EL (cell line): ENCODE data around the gene LMO1.
A peak's percentile ranks its signal among the peaks of the same experiment; 100 is the strongest.

ENCODE experiments used
- DNase-seq: peaks from one replicate; pipeline ENCODE4 v3.0.0-alpha.2; 2016

The LMO1 gene

DNA sequence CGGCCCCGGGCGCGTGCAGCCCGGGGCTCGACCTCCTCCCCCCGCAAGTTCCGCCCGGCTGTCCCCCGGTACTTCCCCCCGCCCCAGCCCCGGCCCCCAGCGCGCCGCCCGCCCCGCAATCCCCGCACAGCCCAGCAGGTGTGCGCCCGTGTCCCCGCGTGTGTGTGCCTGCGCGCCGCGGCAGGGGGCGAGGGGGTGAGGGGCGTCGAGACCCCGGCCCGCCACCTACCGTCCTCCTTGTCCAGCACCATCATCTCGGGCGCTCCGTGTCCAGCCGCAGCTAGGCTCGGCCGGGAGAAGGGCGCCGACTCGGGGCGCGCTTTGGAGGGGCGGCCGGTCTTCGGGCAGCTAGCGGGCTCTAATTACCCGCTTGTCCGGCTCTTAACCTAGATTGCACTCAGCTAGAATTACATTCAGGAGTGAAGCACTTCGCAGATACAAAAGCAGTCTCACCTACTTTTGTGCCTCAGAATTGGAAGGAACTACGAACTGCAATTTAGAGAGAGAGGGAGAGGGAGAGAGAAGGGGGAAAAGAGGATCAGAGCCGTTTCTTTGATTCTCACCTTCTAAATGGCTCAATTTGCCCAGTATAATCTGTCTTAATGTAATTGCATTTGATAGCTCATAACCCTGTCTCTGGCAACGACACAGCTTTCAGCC lies 439 bp downstream of the LMO1 start:
- peak; percentile 19 for DNase-seq

- peak; percentile 69 for DNase-seq
These were observed 1.0 kb downstream of the LMO1 start for GRCh38 chr11:8262552-8263108.

DNA sequence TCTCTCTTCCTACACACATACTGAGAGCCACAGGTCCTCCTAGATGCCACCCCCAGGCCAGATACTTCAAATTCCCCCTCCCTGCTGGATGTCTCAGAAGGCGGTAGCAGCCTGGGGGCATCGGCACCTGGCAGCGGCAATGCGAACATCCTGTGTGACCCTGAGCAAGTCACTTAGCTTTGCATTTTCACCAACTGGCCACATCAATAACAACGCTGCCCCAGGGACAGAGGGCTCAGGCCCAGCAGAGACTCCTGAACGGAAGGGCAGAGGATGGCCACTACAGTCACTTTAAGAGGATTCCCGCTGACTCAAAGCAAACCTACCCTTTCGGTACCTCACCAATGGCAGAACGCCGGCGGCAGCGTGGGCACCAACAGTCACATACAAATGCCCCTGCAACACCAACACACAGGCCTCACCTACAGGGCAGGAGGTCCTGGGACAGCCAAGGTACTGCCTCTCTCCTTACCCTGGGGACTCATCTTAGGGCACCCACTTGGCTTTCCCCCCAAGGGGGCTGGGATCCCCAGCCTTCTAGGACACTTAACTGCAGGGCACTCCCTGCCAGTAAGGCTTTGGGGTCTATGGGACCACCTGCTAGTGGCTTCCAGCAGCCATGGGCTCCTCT lies 1.6 kb downstream of the LMO1 start:
- DNase-seq = no peak

GRCh38 chr11:8261291-8261690 lies 2.4 kb downstream of the LMO1 start:
- DNase-seq = no peak

DNA sequence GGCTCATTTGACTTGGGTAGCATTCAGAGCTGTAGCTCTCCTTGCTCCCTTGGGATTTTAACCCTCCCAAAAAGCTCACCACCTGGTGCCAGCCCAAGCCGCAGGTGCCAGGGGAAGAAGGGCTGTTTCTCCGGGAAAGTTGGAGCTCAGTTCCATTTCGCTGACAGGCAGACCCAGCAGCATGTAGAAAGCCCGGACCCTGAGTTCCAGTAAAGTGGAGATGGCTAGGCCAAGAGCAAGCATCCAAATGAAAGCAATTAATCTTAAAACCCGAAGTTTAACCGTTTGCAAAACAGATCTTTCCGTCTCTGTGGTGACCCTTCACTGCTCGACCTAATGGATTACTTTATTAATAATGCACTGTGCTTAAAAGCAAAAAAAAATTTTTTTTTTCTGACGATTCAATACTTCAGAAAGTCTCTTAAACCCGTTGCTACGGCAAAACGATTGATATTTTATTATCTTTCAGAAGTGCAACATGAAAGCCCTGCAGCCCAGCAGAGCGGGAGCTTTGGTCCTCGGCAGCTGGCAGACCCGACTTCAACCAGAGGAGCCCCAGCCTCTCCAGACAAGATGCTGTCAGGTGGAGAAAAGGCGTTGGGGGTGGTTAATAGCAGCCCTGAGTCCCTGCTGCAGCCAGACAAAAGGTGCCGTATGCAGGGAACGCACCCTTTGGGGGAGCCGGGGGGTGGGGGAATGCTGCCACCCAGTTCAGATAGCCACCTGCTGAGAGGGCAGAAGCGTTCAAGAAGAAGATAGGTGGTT lies 3.3 kb downstream of the LMO1 start:
- no peak for DNase-seq

DNA sequence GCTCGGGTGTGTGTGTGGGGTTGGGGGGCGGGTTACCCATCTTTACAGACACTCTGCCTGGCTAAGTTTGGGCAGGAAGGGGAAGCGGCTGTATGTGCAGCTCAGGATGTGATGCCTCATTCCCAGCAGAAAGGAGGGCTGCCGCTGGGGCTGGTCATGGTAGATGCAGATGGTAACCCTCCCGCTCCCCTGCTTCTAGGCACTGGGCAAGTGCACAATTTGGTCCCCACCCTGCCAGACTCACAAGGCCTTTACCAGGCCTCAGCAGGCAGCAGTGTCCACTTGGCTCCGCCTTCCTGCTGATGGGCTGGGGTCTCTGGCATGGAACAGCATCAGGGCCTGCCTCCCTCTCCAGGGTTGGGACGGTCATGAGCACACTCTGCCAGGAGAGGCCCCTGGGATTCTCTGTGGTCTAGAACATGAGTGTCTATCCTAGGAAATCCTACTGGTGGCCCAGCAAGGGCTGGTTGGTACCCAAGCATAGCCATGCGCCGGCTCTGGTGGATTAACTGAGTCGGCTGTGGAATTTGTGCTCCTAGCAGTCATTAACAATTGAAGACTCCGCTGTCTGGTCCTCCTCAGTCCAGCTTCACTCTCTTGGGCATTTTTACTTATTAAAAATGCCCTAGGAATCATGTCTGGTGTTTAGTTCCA lies 4.2 kb downstream of the LMO1 start:
- no peak for DNase-seq

DNA sequence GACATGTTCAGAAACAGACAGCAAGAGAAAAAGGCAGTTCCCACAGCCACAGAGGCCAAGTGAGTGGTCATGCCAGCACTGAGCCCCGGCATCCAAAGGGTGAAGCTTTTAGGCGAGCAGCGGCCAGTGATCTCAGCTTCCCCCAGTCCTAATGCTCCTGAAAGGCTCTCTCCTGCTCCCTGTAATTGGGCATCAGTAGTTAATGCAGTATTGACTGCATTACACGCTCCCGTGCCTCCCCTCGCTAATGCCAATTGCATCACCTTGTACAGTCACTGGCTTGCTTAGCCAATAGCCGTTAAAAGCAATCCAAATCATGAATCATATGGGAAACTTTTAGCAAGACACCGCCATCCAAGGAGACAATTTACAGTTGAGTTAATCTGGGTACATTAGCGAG lies 4.9 kb downstream of the LMO1 start:
- DNase-seq = peak; percentile 52

DNA sequence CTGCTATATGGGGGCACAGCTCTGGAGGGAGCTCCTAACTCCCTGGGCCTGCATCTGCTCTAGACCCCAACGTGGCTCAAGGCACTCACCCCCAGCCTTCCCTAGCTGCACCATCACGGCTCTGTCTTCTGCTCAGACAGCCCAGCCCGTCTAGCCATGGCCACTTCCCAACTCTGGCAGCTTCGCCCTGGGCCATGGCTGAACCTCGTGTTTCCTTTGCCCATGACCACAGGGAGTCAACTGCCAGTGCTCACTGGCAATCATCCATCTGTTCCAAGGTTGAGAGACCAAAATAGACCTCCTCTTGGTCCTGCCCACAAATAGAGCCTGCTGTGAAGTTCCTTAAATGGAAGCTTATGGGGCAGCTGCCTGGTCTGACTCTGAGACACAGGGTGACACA lies 5.4 kb downstream of the LMO1 start:
- DNase-seq = no peak

DNA sequence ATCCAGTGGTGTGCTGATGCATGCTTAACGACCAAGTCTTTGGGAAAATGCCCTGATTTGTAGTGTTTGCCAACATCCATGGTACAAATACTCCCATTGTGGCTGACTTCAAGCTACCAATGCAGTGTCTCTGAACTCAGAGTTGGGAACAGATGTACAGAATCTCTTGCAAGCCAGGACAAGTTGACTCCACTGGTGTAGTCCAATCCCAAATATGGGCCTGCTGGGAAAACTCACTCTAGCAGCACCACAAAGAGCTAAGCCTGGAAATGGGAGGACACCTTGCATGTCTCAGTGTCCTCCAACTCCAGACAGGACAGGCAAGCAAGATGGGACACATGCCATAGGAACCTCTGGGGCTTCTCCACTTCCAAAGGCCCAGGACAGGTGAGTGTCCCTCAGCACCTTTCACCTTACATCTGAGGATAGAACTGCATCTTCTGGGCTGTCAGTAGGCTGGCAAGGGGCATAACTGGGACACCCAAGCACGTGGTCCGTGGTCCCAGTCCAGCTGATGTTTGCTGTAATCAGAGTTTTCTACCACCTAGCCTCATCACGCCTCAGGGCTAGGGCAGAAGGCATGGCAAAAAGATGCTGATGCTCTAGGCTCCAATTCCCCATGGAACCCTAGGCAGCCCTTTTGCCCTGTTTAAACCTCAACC lies 6.5 kb downstream of the LMO1 start:
- DNase-seq = no peak

GRCh38 chr11:8256271-8257002 lies 7.2 kb downstream of the LMO1 start:
- DNase-seq = no peak

GRCh38 chr11:8253566-8253965 lies 10.1 kb downstream of the LMO1 start:
- no peak for DNase-seq

- DNase-seq = no peak
These were observed 10.7 kb downstream of the LMO1 start for GRCh38 chr11:8252946-8253345.

DNA sequence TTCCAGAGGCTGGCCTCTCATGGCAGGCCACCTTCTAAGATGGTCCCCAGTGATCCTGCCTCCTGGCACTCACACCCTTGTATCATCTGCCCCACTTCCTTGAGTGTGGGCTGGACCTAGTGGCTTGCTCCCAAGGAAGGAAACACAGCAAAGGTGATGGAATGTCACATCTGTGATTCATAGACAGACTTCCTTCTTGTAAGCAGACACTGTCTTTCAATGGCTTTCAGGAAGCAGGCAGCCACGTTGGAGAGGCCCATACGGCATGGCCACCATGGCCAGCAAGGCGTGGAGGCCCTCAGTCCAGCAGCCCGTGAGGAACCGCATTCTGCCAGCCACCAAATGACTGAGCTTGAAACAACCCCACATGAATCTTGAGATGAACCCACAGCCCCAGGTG lies 11.3 kb downstream of the LMO1 start:
- DNase-seq = no peak

- DNase-seq = no peak
These were observed 11.9 kb downstream of the LMO1 start for GRCh38 chr11:8251616-8252295.

GRCh38 chr11:8250981-8251615 lies 12.6 kb downstream of the LMO1 start:
- no peak for DNase-seq

- DNase-seq = no peak
These were observed 13.2 kb downstream of the LMO1 start for GRCh38 chr11:8250434-8250833.

GRCh38 chr11:8249482-8249881 lies 14.2 kb downstream of the LMO1 start:
- no peak for DNase-seq

- DNase-seq = no peak
These were observed 14.9 kb downstream of the LMO1 start for GRCh38 chr11:8248786-8249185.

GRCh38 chr11:8247312-8247711 lies 16.4 kb downstream of the LMO1 start:
- DNase-seq = no peak

GRCh38 chr11:8243458-8243857 lies 20.2 kb downstream of the LMO1 start:
- DNase-seq = no peak
